Fibroblast of villous mesenchyme (primary cell): ENCODE results near the gene UNC80. TPM values are rescaled to one million over a fixed set of nuclear protein-coding genes. Genes with fewer than 3 reads are reported as not detected.

Experiments
- DNase-seq: peaks from one replicate; pipeline ENCODE4 v3.0.0-alpha.2; 2010; ENCODE audit warnings: low read depth
- H3K4me3 ChIP-seq: 2 replicates; pipeline ENCODE4 v1.5.1; 2011; ENCODE audit warnings: low read depth, mild to moderate bottlenecking, low read length
- CTCF ChIP-seq: IDR thresholded peaks from 2 replicates; pipeline ENCODE4 v1.5.1; 2012; ENCODE audit warnings: low read depth, mild to moderate bottlenecking, low read length; ENCODE audit not compliant: insufficient read depth
- total RNA-seq: library from RNA; depleted of rRNA; stranded (reverse); fragments of >200 nt; gene quantifications from 2 replicates; pipeline ENCODE4 v1.2.3, GENCODE V29; 2012

Gene UNC80
- total RNA-seq, 1 donor, result not detected

GRCh38 chr2:209753020-209753419 lies 18.6 kb upstream of the UNC80 start:
- no peak for TF ChIP-seq CTCF
- H3K4me3 ChIP-seq, result no peak overlapping the region
- no peak for DNase-seq

GRCh38 chr2:209757163-209757562 lies 14.5 kb upstream of the UNC80 start:
- H3K4me3 ChIP-seq, result no peak overlapping the region
- DNase-seq, result no peak
- TF ChIP-seq CTCF, result no peak

- no peak overlapping the region for H3K4me3 ChIP-seq
- TF ChIP-seq CTCF, result no peak
- DNase-seq, result no peak
Measured at GRCh38 chr2:209761566-209761965, 10.1 kb upstream of the UNC80 start.

GRCh38 chr2:209762563-209762962 lies 9.1 kb upstream of the UNC80 start:
- no peak overlapping the region for H3K4me3 ChIP-seq
- no peak for TF ChIP-seq CTCF
- DNase-seq, result no peak

- no peak for TF ChIP-seq CTCF
- H3K4me3 ChIP-seq, result no peak overlapping the region
- DNase-seq, result no peak
Measured at GRCh38 chr2:209763106-209763505, 8.5 kb upstream of the UNC80 start.

- no peak for TF ChIP-seq CTCF
Measured at GRCh38 chr2:209766613-209767012, 5.0 kb upstream of the UNC80 start.

GRCh38 chr2:209767316-209767715 lies 4.3 kb upstream of the UNC80 start:
- no peak for DNase-seq
- TF ChIP-seq CTCF, result no peak
- H3K4me3 ChIP-seq, result no peak overlapping the region

More at GRCh38 chr2:209766613-209767012, 5.0 kb upstream of the UNC80 start:
- DNase-seq, result no peak
- H3K4me3 ChIP-seq, result no peak overlapping the region
